Measurements from ENCODE around the gene PRDM11.

DNA sequence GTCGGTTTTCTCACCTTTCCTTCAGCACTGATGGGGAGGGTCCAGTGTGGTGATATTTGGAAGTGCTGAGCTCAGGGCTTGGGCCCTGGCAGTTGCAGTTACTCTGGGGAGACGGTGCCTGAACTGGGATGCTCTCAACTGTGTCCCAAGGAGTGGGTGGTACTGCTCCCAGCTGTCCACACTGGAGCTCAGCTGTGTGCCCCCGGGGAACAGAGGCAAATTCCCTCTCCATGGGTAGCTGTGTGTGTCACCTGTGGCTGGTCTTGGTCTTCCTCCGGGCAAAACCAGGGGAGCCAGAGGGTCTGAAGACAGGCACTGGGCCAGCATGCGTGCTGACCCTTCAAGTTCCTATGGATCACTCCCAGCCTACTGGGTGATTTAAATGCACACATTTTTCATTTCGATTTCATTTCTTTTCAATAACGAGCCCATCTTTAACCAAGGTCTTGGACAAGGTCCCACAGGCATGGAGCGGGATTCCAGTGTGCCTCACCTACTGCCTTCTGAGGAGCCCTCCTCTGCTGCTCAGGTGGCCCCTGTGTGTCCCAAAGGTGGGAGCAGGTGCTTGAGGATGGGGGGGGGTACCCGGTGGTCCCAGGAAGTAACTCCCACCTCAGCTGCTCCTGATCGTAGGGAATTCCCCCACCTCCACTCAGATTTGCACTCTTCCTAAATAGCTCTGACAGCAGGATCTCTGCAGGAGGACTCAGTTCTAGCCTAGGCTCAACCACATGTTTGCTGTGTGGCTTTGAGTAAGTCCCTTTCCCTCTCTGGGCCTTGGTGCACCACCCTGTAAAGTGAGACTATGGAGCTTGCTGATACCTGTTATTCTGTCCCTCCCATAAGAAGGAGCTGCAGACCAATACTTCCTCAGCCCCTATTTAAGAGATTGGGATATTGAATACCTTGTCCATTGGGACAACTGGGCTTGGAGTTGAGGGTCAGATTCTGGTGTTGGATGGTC lies 16.8 kb downstream of the PRDM11 start:
- TF ChIP-seq, protein P1, sequence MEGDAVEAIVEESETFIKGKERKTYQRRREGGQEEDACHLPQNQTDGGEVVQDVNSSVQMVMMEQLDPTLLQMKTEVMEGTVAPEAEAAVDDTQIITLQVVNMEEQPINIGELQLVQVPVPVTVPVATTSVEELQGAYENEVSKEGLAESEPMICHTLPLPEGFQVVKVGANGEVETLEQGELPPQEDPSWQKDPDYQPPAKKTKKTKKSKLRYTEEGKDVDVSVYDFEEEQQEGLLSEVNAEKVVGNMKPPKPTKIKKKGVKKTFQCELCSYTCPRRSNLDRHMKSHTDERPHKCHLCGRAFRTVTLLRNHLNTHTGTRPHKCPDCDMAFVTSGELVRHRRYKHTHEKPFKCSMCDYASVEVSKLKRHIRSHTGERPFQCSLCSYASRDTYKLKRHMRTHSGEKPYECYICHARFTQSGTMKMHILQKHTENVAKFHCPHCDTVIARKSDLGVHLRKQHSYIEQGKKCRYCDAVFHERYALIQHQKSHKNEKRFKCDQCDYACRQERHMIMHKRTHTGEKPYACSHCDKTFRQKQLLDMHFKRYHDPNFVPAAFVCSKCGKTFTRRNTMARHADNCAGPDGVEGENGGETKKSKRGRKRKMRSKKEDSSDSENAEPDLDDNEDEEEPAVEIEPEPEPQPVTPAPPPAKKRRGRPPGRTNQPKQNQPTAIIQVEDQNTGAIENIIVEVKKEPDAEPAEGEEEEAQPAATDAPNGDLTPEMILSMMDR (IDR thresholded peaks at IDR 0.05), result no peak
- TF ChIP-seq POLR2A (IDR thresholded peaks at IDR 0.05), result no peak
